CD14-positive monocyte (primary cell): ENCODE data around the gene EBNA1BP2. TPM values are rescaled to one million over a fixed set of nuclear protein-coding genes. Genes with fewer than 3 reads are reported as not detected.
"Not testable (repeated sequence)": the region's sequence is repeated elsewhere in the genome, so short reads cannot be mapped to it uniquely, and the experiment has no call there.

Source experiments
- DNase-seq, 3 donors: peaks; one replicate each; pipeline ENCODE4 v3.0.0-alpha.2; 2011 to 2022
- H2AFZ ChIP-seq: 2 replicates; pipeline ENCODE4 v1.6.0; 2012; ENCODE audit warnings: mild to moderate bottlenecking, low read depth, low read length, inconsistent platforms; ENCODE audit not compliant: insufficient read depth, poor library complexity, severe bottlenecking
- H3K27ac ChIP-seq, 2 donors: 1 replicate in 1 of 2; 2 replicates in 1 of 2; pipeline ENCODE4 v1.5.1; 2012 to 2013; ENCODE audit warnings: low read length in 2 of 2, control low read depth in 1 of 2, inconsistent platforms in 1 of 2, low read depth in 1 of 2, mild to moderate bottlenecking in 1 of 2
- H3K27me3 ChIP-seq, 2 donors: one replicate each; pipeline versions ENCODE4 v1.6.0 to v1.6.1; 2011 to 2013; ENCODE audit warnings: low read length in 2 of 2; ENCODE audit not compliant: control insufficient read depth in 2 of 2, insufficient read depth in 2 of 2
- H3K36me3 ChIP-seq, 2 donors: replicated peaks in 1 of 2; 1 replicate in 1 of 2; 2 replicates in 1 of 2; pipeline versions ENCODE4 v1.5.1 to v1.6.1; 2012 to 2013; ENCODE audit warnings: low read length in 2 of 2, control low read depth in 1 of 2, inconsistent platforms in 1 of 2, mild to moderate bottlenecking in 1 of 2; ENCODE audit not compliant: insufficient read depth in 2 of 2, control insufficient read depth in 1 of 2
- H3K4me1 ChIP-seq, 2 donors: 1 replicate in 1 of 2; 2 replicates in 1 of 2; pipeline versions ENCODE4 v1.5.1 to v1.6.1; 2012 to 2013; ENCODE audit warnings: low read length in 2 of 2, control low read depth in 1 of 2, inconsistent platforms in 1 of 2, mild to moderate bottlenecking in 1 of 2, moderate library complexity in 1 of 2; ENCODE audit not compliant: insufficient read depth in 2 of 2, control insufficient read depth in 1 of 2
- H3K4me2 ChIP-seq: replicated peaks from 2 replicates; pipeline ENCODE3; 2012; ENCODE audit warnings: low read length, moderate library complexity, mild to moderate bottlenecking; ENCODE audit not compliant: poor library complexity, severe bottlenecking; ENCODE audit errors: extremely low read depth
- H3K4me3 ChIP-seq, 3 experiments: fragments of 200-600 bp in 1 of 3; sonication (generic) in 1 of 3; replicated peaks in 1 of 3; 1 replicate in 2 of 3; 2 replicates in 1 of 3; pipeline ENCODE4 v1.5.1; 2011 to 2013; ENCODE audit warnings: low read length in 3 of 3, mild to moderate bottlenecking in 3 of 3, control low read depth in 2 of 3, low read depth in 2 of 3, inconsistent platforms in 1 of 3, moderate library complexity in 1 of 3
- H3K79me2 ChIP-seq: 2 replicates; pipeline ENCODE4 v1.6.0; 2012; ENCODE audit warnings: mild to moderate bottlenecking, control low read depth, inconsistent platforms, low read length, moderate library complexity; ENCODE audit not compliant: insufficient read depth
- H3K9ac ChIP-seq: 2 replicates; pipeline ENCODE4 v1.6.0; 2017; ENCODE audit warnings: low read length, mild to moderate bottlenecking; ENCODE audit not compliant: insufficient read depth, poor library complexity, severe bottlenecking
- H3K9me3 ChIP-seq, 2 donors: replicated peaks in 1 of 2; 1 replicate in 1 of 2; 2 replicates in 1 of 2; pipeline versions ENCODE4 v1.5.1 to v1.6.1; 2012 to 2013; ENCODE audit warnings: low read length in 2 of 2, control low read depth in 1 of 2; ENCODE audit not compliant: control insufficient read depth in 1 of 2, insufficient read depth in 1 of 2
- H4K20me1 ChIP-seq: 2 replicates; pipeline ENCODE4 v1.6.0; 2012; ENCODE audit warnings: mild to moderate bottlenecking, low read length, control low read depth, moderate library complexity; ENCODE audit not compliant: insufficient read depth
- H3K27ac Mint-ChIP-seq, 7 donors: one replicate each; pipeline ENCODE4 v1.8.0; 2020; ENCODE audit warnings: mild to moderate bottlenecking in 7 of 7, mixed read lengths in 7 of 7, moderate library complexity in 6 of 7, inconsistent platforms in 2 of 7
- H3K27me3 Mint-ChIP-seq, 3 donors: one replicate each; pipeline ENCODE4 v1.8.0; 2021 to 2022; ENCODE audit warnings: low read depth in 3 of 3, mild to moderate bottlenecking in 3 of 3, mixed read lengths in 3 of 3, moderate library complexity in 3 of 3, inconsistent platforms in 1 of 3
- H3K36me3 Mint-ChIP-seq, 2 donors: one replicate each; pipeline ENCODE4 v1.8.0; 2020; ENCODE audit warnings: mixed read lengths in 2 of 2, inconsistent platforms in 1 of 2, mild to moderate bottlenecking in 1 of 2
- H3K4me1 Mint-ChIP-seq: one replicate; pipeline ENCODE4 v1.8.0; 2020; ENCODE audit warnings: mild to moderate bottlenecking, mixed read lengths
- H3K4me3 Mint-ChIP-seq, 2 donors: one replicate each; pipeline ENCODE4 v1.8.0; 2020; ENCODE audit warnings: mild to moderate bottlenecking in 2 of 2, mixed read lengths in 2 of 2, moderate library complexity in 1 of 2
- H3K9me3 Mint-ChIP-seq, 7 donors: one replicate each; pipeline ENCODE4 v1.8.0; 2020 to 2022; ENCODE audit warnings: mixed read lengths in 7 of 7, mild to moderate bottlenecking in 6 of 7, moderate library complexity in 6 of 7, inconsistent platforms in 2 of 7
- WGBS: methylation state at CpG from one replicate; pipeline ENCODE4 v1.1.5; 2013; ENCODE audit warnings: missing lambda C conversion rate; ENCODE audit not compliant: insufficient coverage; 5-methylcytosine and 5-hydroxymethylcytosine counted together
- intact Hi-C, 2 donors: fragments of 100-400 bp; cut with micrococcal nuclease; formaldehyde crosslinking; loops; one replicate each; pipeline versions ENCODE4 v1.15.0 to v1.15.1; 2023
- polyA plus RNA-seq, 3 donors: library from polyadenylated mRNA; depleted of rRNA in 1 of 3; unstranded in 2 of 3; stranded (reverse) in 1 of 3; fragments of 300-500 nt in 2 of 3; fragments of >200 nt in 1 of 3; fragmentation: Illumina TruSeq in 2 of 3; gene quantifications; 1 replicate in 2 of 3; 2 replicates in 1 of 3; pipeline ENCODE4 v1.2.3, GENCODE V29; 2012 to 2021
- TF ChIP-seq, protein P1 (sequence below): fragments of 200-600 bp; IDR thresholded peaks from one replicate; pipeline ENCODE4 v1.8.0; 2022; ENCODE audit warnings: antibody characterized with exemption, mild to moderate bottlenecking

EBNA1BP2 gene
- polyA plus RNA-seq, 3 donors, result 10.2 to 37.2 (median 30.9) TPM

DNA sequence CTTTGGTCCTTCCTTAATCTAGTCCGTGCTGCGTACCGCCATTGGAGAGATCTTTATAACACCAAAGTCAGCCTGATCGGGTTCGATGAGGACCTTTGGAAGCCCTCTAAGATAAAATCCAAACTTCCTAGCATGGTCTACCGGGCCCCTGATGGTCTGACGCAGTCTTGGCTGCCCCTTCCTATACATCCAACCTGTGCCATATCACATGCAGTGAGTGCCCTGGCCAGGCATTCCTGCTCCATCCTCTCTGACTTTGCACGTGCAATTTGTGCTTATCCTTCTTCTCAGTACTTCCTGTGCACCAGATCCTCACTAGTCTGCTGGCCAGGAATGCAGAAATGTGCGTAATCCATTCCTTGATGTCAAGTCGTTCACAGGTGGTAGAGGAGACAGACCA lies 45.7 kb upstream of the EBNA1BP2 start:
- Histone ChIP-seq H4K20me1 (no peaks in the 10 kb centered on the region), H3K9ac (no peak overlapping the region), H3K4me2 (no peak overlapping the region), H3K27me3 (no peaks in the 10 kb centered on the region), H2AFZ (no peak overlapping the region), H3K4me1 (peaks cover 10 to 11% of the 10 kb centered on the region in 2 donors), H3K27ac (no peak overlapping the region), H3K36me3 (no peaks in the 10 kb centered on the region), H3K9me3 (no peaks in the 10 kb centered on the region), H3K79me2 (no peaks in the 10 kb centered on the region), H3K4me3 (no peak overlapping the region)
- Mint-ChIP-seq H3K4me3 (no peak overlapping the region), H3K36me3 (no peaks in the 10 kb centered on the region), H3K9me3 (no peaks in the 10 kb centered on the region), H3K27me3 (peaks cover 0 to 2% (median 2%) of the 10 kb centered on the region in 3 donors), H3K27ac (no peak overlapping the region), H3K4me1 (peaks cover 13% of the 10 kb centered on the region)
- DNase-seq, result no peak
- intact Hi-C loops, result no loop called here
- WGBS, result 85% methylated on average over 8 of the region's 10 CpGs
- TF ChIP-seq, protein P1, sequence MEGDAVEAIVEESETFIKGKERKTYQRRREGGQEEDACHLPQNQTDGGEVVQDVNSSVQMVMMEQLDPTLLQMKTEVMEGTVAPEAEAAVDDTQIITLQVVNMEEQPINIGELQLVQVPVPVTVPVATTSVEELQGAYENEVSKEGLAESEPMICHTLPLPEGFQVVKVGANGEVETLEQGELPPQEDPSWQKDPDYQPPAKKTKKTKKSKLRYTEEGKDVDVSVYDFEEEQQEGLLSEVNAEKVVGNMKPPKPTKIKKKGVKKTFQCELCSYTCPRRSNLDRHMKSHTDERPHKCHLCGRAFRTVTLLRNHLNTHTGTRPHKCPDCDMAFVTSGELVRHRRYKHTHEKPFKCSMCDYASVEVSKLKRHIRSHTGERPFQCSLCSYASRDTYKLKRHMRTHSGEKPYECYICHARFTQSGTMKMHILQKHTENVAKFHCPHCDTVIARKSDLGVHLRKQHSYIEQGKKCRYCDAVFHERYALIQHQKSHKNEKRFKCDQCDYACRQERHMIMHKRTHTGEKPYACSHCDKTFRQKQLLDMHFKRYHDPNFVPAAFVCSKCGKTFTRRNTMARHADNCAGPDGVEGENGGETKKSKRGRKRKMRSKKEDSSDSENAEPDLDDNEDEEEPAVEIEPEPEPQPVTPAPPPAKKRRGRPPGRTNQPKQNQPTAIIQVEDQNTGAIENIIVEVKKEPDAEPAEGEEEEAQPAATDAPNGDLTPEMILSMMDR, result no peak

DNA sequence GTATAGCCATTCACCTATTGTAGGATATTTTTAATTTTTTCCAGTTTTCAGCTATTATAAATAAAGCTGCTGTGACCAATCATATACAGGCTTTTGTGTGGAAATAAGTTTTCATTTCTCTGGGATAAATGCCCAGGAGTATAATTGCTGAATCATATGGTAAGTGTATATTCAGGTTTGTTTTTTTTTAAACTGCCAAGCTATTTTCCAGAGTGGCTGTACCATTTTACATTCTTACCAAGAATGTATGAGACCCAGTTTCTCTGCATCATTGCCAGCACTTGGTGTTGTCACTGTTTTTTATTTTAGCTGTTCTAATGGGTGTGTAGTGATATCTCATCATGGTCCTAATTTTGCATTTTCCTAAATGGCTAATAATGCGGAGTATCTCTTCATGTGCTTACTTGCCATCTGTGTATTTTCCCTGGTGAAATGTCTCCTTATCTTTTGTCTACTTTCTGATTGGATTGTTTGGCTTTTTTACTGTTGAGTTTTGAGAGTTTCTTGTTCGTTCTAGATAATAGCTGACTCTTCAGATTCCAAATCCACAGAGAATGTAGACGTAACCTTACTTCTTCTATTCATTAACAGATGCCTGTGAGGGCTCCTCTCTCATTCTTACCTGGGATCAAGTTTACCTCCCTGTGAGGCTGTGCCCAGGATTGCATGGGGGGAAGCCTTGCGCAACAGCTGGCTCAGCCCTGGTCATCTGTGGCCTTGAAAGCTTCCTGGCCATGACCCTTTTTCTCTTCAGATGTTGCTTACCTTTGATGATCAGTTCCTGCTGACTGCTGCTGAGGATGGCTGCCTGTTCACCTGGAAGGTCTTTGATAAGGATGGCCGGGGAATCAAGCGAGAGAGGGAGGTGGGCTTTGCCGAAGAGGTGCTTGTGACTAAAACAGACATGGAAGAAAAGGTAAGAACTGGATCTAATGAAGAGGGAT lies 42.7 kb upstream of the EBNA1BP2 start:
- no peaks in the 10 kb centered on the region for H4K20me1 ChIP-seq
- no peaks in the 10 kb centered on the region for H3K36me3 Mint-ChIP-seq
- no peaks in the 10 kb centered on the region for H3K27me3 ChIP-seq
- no peaks in the 10 kb centered on the region for H3K79me2 ChIP-seq
- no peak overlapping the region for H3K4me2 ChIP-seq
- H3K27ac Mint-ChIP-seq, result no peak overlapping the region
- no peaks in the 10 kb centered on the region for H3K9me3 ChIP-seq
- H3K27ac ChIP-seq, result no peak overlapping the region
- no peaks in the 10 kb centered on the region for H3K4me1 Mint-ChIP-seq
- H3K4me1 ChIP-seq, result no peaks in the 10 kb centered on the region
- 50% methylated on average over 2 of the region's 7 CpGs for WGBS
- DNase-seq, result no peak
- TF ChIP-seq, protein P1, result no peak
- no peak overlapping the region for H3K4me3 Mint-ChIP-seq
- H3K27me3 Mint-ChIP-seq, result peaks cover 0 to 2% (median 0%) of the 10 kb centered on the region in 3 donors
- H2AFZ ChIP-seq, result no peak overlapping the region
- H3K9me3 Mint-ChIP-seq, result peaks cover 0 to 2% (median 0%) of the 10 kb centered on the region in 7 donors
- H3K9ac ChIP-seq, result no peak overlapping the region
- intact Hi-C loops, result no loop called here
- no peak overlapping the region for H3K4me3 ChIP-seq
- H3K36me3 ChIP-seq, result no peaks in the 10 kb centered on the region

- H3K27ac Mint-ChIP-seq, H3K9me3 ChIP-seq, H3K27ac ChIP-seq, H3K9ac ChIP-seq, H3K79me2 ChIP-seq, intact Hi-C loops, H3K36me3 ChIP-seq, H3K4me3 ChIP-seq, DNase-seq, H4K20me1 ChIP-seq, H3K4me2 ChIP-seq, H3K27me3 Mint-ChIP-seq, H3K9me3 Mint-ChIP-seq, H3K27me3 ChIP-seq, H3K36me3 Mint-ChIP-seq, H2AFZ ChIP-seq, H3K4me3 Mint-ChIP-seq: not testable (repeated sequence)
- WGBS, result 100% methylated on average over 3 of the region's 8 CpGs
- peaks cover 13% of the 10 kb centered on the region for H3K4me1 Mint-ChIP-seq
- peaks cover 9 to 11% of the 10 kb centered on the region in 2 donors for H3K4me1 ChIP-seq
Observed at GRCh38 chr1:43208277-43208676, 36.2 kb upstream of the EBNA1BP2 start.
